ENCODE measurements around the gene DPM1. TPM values are rescaled to one million over a fixed set of nuclear protein-coding genes. Genes with fewer than 3 reads are reported as not detected.
A peak's percentile ranks its signal among the peaks of the same experiment; 100 is the strongest.

The DPM1 gene
- total and polyA plus RNA-seq, 7 donors = 24.6 to 120 (median 59.6) TPM

DNA sequence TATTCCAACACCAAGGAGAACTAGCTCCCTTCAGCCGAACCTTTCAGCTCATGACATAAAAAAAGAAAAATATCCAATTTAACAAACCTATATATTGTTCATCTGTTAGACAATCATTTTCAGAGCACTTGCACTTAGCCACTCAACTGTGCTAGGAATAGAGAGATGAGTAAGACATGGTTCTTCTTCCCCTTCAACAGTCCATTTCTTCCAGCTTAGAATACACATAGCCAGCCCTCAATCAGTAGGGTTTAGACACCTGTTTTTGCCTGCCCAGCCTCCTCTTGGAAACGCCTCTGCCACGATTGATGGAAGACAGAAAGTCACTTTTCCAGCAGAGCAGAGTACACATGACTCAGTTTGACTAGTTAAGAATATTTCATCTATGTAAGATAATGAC lies 48.9 kb downstream of the DPM1 start:
- Histone ChIP-seq H3K27me3 (ENCODE audit: insufficient read depth in 3 of 3, low read length in 2 of 3) (no peaks in the 10 kb centered on the region), H3K4me3 (no peak overlapping the region), H3K9me3 (no peaks in the 10 kb centered on the region), H3K36me3 (ENCODE audit: insufficient read depth in 1 of 2, low read depth in 1 of 2) (no peaks in the 10 kb centered on the region), H3K4me1 (peaks cover 53% of the 10 kb centered on the region), H3K27ac (no peak overlapping the region)
- intact Hi-C loops (cut with DNase I) = no loop called here
- ATAC-seq (peak in 3 of 4 donors; percentile 39 to 54 (median 48)), DNase-seq (no peak)
- 67 to 85% (median 69%) methylated on average over 3 of the region's 3 CpGs for WGBS, 3 donors
- TF ChIP-seq, protein P1, sequence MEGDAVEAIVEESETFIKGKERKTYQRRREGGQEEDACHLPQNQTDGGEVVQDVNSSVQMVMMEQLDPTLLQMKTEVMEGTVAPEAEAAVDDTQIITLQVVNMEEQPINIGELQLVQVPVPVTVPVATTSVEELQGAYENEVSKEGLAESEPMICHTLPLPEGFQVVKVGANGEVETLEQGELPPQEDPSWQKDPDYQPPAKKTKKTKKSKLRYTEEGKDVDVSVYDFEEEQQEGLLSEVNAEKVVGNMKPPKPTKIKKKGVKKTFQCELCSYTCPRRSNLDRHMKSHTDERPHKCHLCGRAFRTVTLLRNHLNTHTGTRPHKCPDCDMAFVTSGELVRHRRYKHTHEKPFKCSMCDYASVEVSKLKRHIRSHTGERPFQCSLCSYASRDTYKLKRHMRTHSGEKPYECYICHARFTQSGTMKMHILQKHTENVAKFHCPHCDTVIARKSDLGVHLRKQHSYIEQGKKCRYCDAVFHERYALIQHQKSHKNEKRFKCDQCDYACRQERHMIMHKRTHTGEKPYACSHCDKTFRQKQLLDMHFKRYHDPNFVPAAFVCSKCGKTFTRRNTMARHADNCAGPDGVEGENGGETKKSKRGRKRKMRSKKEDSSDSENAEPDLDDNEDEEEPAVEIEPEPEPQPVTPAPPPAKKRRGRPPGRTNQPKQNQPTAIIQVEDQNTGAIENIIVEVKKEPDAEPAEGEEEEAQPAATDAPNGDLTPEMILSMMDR (IDR thresholded peaks at IDR 0.05) = no peak

DNA sequence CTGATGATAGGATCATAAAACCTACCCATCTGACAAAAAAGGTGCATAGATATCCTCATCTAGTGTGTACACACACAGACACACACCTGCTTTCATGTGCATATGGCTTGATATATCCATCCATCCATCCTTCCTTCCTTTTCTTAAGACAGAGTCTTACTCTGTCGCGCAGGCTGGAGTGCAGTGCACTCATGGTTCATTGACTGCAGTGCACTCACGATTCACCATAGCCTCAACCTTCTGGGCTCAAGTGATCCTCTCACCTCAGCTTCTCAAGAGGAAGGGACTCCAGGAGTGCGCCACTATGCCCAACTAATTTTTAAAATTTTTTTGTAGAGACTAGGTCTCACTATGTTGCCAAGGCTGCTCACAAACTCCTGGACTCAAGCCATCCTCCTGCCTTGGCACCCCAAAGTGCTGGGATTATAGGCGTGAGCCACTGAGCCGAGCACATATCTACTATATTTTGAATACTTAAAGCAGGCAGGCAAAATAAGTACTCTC lies 54.2 kb downstream of the DPM1 start:
- TF ChIP-seq, protein P1 (IDR thresholded peaks at IDR 0.05) = no peak
- H3K4me1 ChIP-seq = peaks cover 13% of the 10 kb centered on the region
- no peaks in the 10 kb centered on the region for H3K9me3 ChIP-seq
- intact Hi-C loops (cut with DNase I) = no loop called here
- no peaks in the 10 kb centered on the region for H3K27me3 ChIP-seq (ENCODE audit: insufficient read depth in 3 of 3, low read length in 2 of 3)
- WGBS, 3 donors = 55 to 72% (median 62%) methylated on average over 6 of the region's 6 CpGs
- DNase-seq (no peak), ATAC-seq (peak in 1 of 4 donors; percentile 42)
- peaks cover 12 to 46% of the 10 kb centered on the region in 2 donors for H3K36me3 ChIP-seq (ENCODE audit: insufficient read depth in 1 of 2, low read depth in 1 of 2)
- H3K4me3 ChIP-seq = no peak overlapping the region
- H3K27ac ChIP-seq = no peak overlapping the region

DNA sequence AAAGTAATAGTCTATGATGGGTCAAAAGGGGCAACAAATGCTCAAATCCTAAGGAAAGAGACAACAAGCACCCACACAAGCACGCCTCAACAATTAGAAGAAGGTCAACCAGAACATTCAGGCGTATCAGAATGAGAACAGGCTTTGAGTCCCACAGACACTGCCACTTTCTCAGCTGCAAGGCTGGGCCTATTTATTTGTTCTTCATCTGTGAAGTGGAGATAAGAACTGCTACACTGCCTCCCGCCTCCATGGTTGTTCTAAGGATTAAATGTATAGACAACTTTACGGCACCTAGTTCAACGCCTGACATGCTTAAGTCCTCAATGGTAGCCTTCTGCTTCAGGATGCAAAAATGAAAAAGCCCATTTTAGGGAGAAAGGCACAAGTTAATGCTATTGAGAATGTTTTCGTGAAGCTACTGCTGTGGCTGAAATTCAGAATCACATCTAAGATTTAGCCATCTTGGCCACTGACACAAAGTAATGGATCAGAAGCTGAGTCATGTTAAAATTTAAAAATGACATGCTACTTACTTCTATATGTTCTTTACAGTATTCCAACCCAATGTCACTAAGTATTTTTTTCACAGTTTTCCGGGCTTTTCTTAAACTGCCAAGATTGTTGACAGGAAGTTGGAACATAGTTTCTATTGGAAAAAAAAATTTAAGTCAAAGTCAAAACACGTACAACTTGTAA lies 54.8 kb downstream of the DPM1 start:
- intact Hi-C loops (cut with DNase I) = no loop called here
- Histone ChIP-seq H3K36me3 (ENCODE audit: insufficient read depth in 1 of 2, low read depth in 1 of 2) (peaks cover 13 to 52% of the 10 kb centered on the region in 2 donors), H3K9me3 (no peaks in the 10 kb centered on the region), H3K27me3 (ENCODE audit: insufficient read depth in 3 of 3, low read length in 2 of 3) (no peaks in the 10 kb centered on the region), H3K4me1 (peaks cover 11% of the 10 kb centered on the region), H3K27ac (no peak overlapping the region), H3K4me3 (no peak overlapping the region)
- no peak for DNase-seq
- WGBS, 3 donors = 78 to 80% (median 78%) methylated on average over 8 of the region's 8 CpGs
- TF ChIP-seq, protein P1 (IDR thresholded peaks at IDR 0.05) = no peak
- no peak for ATAC-seq

DNA sequence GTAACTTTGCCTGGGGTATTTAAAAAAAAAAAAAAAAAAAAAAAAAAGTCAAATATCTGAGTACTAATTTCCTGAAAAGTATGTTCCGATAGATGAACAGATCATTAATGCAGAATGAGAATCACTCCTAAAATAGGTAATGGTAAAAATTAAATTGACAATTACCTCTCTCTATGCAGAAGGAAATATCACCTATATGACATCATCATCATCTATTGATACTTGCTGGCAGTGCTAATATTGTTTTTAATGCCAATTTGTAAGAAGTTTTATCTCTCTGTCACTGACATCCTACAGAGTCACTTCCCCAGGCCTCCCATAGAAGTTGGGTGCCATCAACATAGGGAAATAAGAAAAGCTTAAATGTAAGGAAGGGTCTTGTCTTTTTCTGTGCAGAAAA lies 57.0 kb downstream of the DPM1 start:
- ATAC-seq (no peak), DNase-seq (no peak)
- Histone ChIP-seq H3K4me3 (no peak overlapping the region), H3K4me1 (peaks cover 10% of the 10 kb centered on the region), H3K27ac (no peak overlapping the region), H3K9me3 (no peaks in the 10 kb centered on the region), H3K27me3 (ENCODE audit: insufficient read depth in 3 of 3, low read length in 2 of 3) (no peaks in the 10 kb centered on the region), H3K36me3 (ENCODE audit: insufficient read depth in 1 of 2, low read depth in 1 of 2) (peaks cover 21 to 74% of the 10 kb centered on the region in 2 donors)
- intact Hi-C loops (cut with DNase I) = no loop called here
- TF ChIP-seq, protein P1 (IDR thresholded peaks at IDR 0.05) = no peak
- WGBS, 3 donors = 94 to 98% (median 95%) methylated on average over 1 of the region's 1 CpG
